ENCODE data around the gene ESR2.

- TF ChIP-seq CTCF (IDR thresholded peaks at IDR 0.05 in 4 of 5, conservative IDR thresholded peaks at IDR 0.05 in 1 of 5), result no peak
- no peak for TF ChIP-seq POLR2A (IDR thresholded peaks at IDR 0.05)
Measured at GRCh38 chr14:64149921-64150320, 144.2 kb downstream of the ESR2 start.
